GM21381 (cell line): Measurements from ENCODE around the gene SDR39U1.
A peak's percentile ranks its signal among the peaks of the same experiment; 100 is the strongest.

Source experiments
- ATAC-seq: cut with Tn5 transposase; IDR thresholded peaks from one replicate; pipeline ENCODE4 v1.9.1; 2021; ENCODE audit warnings: mild to moderate bottlenecking, moderate library complexity; ENCODE audit not compliant: unreplicated experiment

Gene SDR39U1

DNA sequence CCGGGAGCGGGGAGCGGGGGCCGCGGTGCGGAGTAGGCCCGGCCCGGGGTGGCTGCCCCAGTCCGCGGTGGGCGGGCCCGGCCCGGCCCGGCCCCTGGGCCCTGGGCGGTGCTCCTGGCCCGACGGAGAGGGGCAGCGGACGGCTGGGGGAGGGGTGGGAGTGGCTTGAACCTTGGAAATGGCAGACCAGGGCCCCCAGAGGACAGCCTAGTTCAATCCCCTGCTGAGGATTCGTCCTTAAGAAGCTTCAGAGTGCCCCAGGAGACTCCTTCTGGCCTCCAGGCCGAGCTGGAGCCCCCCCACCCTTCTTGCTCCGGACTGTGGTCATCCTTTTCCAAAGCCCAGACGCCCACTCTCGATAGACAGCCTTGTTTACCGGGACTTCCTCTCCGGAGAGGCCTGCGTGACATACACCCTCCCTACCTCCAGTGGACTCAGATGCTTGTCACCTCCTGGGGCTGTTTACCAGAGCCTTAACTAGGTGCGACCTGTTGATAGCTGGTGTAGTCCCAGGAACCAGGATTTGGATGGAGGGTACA, 12.4 kb downstream of the SDR39U1 start:
- ATAC-seq = peak; percentile 64

DNA sequence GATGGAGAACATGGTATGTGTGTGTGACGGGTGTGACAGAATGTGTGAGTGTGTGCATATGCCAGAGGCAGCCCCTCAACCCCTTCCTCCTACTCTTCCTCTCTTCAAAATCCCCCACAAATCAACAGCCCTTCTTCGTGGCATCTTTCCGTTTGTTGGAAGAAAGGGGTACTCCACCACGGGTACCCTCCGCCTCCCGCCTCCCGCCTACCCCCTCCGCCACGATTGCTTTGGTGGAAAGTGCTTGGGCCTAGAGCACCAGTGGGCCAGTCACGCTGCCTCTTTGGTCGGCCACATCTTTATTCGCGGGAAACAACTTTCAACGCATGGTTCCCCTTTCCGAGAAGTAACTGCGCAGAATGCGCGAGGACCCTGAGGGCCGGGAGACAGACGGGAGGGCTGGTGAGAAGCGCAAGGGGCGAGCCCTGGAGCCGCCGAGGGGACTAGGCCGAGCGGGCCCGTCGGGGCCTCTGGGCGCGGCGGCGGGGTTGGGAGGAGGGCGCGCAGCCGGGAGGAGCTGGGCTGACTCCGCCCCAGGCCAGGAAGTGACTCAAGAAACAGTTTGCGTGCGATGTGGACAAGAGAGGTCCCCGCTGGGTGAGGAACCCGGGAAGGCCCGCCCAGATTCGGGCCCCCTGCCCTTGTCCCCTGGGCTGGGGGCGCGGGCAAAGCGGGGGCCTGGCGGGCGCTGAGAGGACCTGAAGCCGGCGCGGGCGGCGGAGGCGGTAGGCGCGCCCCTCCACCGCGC, 13.0 kb downstream of the SDR39U1 start, which contains the start of the genes CBLN3 and KHNYN:
Gene CBLN3, minus strand, starts transcription at position 274 of the 748 bp plus-strand sequence. CDS start 614 bp downstream, outside the sequence.
Gene KHNYN, plus strand, starts transcription at position 560 of the 748 bp plus-strand sequence. CDS start 777 bp downstream, outside the sequence.
- peak; percentile 88 for ATAC-seq

DNA sequence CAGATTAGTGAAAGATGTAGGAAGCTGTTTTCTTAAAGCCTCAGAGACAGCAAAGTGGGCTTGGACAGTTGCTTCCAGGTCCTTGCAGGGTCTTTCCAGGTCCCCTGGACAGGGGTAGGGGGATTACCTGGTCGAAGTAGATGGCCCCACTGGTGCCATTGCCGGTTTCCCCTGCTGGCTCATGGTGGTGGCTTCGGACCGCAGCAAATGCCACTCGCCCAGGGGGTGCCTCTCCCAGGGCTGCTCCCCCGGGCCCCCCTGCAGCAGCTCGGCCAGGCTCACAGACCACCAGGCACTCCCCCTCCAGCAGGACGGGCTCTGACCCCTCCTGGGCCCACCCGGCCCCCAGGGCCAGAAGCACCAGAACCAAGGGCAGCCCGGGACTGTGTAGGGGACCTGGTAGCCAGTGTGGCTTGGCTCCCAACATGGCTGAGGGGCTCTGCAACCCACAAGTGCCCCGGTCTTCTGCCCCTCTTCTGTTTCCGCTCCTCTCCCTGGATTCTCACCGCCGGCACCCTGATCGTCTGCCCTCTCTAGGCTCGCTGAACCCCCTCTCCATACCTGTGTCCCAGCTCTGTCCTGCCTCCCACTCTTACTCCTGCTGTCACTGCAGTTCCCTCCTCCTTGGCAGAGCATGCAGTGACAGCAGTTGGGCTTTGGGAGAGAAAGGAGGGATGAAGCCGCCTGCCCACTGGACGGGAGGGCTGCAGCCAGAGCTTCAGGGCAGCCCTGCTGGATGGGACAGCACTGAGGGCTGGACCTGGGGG, 13.8 kb downstream of the SDR39U1 start:
- no peak for ATAC-seq

DNA sequence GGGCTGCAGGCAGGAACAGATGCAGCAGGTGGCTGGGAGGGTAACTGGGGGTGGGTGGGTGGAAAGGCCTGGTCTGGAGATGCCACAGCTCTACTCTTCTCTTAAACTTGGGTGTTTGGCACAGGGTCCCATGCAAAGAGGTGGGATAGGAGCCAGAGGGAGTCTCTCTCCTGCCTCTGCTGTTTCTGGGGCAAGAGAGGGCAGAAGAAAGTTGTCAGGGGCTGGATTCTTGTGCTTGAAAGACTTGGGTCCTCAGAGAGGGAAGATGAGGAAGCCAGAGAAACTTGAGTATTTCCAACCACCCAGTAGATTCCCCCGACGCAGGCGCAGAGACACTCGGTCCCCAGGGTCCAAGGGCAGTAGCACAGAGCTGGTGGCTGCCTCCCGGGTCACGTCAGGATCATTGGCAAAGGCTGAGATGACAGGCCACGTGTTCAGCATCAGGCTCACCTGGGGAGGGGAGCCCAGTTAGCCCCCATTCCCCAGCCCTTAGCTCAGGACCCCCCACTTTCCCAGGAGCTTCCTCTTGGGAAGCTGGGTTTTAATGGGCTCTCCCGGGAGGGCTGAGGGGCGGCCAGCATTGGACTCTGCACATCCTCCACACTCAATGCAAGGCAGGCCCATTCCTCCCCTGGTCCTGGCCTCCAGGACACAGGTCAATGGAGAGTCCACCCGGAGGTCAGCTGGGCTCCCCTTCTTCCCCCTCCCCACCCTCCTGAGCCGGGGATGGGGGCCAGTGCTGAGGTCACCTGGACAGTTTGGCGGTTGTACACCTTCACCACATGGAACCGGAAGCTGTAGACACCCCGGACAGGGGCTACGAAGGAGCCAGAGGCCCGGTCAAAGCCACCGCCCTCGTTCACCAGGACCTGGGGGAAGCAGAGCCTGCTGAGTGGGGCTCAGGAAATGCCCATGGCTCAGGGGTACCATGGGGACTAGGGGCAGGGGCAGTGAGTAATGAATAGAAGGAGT, 14.8 kb downstream of the SDR39U1 start:
- no peak for ATAC-seq

DNA sequence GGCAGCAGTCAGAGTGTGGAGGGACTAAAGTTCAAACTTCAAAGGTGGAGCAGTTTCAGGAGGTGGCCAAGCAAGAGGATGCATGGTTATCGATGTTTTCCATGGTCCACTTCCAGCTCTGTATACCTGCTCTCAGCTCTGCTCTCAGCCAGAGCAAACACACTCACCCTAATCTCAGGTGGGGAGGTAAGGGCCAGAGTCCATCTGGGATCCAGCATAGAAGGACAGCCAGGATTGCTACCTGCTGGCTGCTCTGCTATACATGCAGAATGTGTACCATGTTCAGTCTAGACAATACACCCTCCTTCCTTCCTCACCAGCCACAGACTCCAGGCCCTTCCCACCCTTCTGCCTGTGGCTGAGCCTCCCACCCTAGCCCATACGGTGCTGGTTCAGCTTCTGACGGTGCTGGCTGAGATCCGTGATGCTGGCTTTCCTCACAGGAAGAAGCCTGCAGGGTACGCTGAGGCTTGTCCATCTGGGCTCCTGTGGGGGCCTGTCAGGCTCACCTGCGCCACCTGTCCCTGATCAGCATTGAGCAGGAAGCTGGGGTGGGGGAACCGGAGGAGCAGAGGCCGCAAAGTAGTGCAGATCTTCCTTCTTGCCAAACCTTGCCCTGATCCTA, 15.6 kb downstream of the SDR39U1 start:
- no peak for ATAC-seq

DNA sequence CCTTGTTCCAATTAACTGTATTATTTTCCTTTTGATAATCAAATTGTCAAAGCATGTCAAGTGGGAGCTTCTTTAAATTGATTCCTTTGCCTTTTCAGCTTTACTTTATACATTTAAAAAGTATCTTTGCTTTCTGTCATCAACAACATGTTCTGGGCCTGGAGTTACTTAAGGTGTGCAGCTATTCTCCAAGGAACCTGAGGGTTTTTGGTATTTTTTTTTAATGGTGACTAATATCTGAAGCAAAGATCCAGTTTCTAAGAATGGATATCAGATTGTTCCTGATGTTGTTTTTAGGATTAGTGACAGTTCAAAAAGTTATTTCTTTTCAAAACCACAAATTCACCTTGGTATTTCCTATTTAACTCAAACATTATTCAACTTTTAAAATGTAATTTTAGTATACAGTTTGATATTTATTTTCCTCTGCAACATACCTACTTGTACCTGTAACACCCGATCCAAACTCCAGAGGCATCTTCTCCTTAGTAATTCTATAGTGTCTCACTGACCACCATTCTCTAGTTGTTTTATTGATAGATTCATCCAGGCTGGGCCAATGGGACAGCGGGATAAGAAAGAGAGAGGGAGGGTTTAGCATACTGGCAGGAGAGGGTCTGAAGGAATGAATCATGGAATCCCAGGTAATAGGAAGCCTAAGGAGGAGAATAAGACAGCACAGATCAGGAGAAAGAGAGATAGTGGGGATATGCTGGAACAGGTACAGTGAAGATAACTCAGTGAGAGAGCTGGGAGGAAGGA, 16.2 kb downstream of the SDR39U1 start:
- no peak for ATAC-seq

DNA sequence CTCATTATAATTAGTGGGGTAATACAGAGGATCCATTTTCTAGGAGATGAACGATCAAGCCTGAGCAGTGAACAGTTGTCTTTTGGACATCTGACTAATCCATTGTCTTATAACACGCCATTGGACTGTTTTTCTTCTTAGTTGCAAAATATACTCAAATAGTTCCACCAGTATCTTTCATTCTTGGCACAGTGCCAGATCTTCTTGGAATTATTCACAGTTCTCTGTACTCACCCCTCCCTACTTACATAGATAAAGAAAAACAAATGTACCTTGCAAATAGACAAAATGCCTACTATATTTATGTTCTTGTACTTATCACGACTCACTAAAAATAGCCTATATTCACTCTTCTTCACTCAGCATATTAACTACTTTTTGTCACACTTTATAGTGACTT, 16.9 kb downstream of the SDR39U1 start:
- ATAC-seq = no peak

DNA sequence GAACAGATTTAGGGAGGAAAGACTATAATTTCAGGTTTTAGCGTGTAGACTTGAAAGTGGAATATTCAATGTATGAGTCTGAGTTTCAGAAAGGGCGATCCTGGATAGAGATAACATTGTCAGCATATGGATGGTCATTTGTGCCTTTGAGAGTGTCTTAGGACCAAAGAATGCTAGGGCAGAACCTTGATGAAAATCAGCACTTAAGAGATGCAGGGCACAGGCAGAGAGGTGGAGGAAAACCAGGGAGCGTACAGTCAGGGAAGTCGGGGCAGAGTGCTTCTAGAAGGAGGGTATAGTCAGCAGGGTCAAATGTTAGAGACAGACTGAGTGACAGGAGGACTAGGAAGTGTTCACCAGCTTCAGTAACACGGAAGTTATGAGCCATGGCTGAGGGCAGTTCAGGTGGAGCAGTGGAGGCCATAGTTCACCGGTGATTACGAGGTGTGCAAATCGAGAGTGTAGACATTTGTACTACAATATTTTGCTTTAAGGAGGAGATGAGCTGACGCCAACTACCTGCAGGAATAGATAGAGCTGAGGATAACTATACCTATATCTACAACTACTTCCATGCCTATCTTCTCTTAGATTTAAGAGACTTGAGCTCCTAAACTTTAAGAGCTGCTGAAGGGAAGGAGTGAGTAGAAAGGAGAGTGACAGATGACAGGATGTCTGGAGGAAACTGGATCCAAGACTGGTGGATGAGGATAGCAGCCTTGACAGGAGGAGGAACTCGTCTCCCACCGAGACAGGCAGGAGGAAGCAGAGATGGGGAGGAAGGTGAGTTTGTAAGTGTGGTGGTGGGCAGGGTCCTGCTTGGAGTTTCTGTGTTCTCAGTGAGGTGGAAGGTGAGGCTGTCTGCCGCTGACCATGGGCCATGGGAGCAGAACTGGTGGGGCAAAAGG, 19.6 kb downstream of the SDR39U1 start:
- ATAC-seq = no peak

DNA sequence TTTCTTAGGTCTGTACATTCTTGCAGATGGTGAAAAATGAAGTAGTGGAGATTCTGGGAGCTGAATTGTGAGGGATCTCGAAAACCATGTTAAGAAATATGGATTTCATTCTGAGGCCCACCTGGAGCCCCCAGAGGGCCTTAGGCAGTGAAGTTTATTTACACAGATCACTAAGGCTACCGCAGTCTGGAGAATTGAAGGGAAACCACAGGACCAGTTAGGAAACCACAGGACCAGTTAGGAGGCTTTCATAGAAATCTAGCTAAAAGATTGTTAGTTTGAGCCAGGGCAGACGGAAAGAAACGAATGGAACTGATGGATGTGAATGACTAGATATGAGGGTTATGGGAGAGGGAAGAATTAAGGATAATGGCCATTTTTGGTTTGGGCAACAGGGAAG, 20.3 kb downstream of the SDR39U1 start:
- ATAC-seq = no peak

DNA sequence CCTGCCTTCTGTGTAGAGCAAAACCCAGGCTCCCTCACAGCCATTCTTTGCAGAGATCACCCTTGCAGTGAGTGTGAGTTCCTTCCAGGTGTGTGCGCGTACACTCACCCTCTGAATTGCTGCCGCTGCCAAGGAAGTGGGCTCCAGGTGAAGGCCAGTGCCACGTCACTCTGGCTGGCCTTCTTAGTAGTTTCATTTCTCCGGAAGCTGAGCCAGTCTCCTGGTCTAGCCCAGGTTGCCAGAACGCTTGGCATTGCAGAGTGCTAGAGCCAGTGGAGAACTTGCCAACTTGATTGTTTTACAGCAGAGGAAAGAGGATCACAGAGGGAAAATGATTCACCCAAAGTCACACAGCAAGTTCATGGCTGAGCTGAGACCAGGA, 24.1 kb downstream of the SDR39U1 start:
- no peak for ATAC-seq

DNA sequence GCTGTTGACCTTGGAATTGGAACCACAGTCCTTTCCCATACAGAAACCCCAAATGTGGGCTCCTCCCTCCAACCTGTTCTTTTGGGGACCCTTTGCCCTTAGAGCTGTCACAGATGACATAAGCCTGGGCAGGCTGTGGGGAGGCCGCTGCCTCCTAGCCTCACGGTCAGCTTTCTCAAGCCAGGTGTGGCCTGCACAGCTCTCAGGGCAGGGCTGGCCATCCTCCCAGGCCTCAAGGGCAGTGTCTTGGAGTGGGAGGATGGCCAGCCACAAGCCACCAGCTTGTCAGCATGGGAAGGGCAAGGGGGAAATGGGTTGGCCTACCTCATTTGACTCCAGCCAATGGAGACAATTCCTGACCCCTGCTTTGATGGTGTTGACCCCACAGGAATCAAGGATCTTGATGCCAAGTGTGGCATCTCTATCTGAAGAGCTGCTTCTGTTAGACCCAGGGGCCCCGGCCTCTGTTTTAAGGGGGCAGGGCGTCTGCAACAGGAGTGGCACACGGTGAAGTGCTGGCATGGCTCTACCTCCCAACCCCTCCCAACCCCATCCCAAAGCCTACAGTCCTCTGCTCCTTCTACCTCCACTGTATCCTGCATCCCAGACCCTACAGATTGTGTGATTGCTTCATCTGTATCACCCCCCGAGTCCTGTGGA, 24.6 kb downstream of the SDR39U1 start:
- no peak for ATAC-seq

DNA sequence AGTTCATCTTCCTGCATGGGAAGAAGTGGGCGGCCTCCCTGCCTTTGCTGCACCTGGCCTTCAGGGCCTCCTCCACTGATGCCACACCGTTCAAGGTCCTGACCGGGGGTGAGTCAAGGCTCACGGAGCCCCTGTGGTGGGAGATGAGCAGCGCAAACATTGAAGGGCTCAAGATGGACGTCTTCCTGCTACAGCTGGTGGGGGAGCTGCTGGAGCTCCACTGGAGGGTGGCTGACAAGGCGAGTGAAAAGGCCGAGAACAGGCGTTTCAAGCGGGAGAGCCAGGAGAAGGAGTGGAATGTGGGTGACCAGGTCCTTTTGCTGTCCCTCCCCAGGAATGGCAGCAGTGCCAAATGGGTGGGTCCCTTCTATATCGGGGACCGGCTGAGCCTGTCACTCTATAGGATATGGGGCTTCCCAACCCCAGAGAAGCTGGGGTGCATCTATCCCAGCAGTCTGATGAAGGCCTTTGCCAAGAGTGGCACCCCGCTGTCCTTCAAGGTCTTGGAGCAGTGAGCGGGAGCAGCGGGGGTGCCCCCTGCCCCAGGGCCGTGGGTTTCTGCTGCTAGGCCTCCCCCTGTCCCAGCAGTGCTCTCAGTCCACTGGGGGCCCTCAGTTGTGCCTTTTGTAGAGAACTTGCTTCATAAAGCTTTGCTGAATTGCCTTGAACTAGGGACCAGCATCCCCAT, 25.5 kb downstream of the SDR39U1 start:
- no peak for ATAC-seq

DNA sequence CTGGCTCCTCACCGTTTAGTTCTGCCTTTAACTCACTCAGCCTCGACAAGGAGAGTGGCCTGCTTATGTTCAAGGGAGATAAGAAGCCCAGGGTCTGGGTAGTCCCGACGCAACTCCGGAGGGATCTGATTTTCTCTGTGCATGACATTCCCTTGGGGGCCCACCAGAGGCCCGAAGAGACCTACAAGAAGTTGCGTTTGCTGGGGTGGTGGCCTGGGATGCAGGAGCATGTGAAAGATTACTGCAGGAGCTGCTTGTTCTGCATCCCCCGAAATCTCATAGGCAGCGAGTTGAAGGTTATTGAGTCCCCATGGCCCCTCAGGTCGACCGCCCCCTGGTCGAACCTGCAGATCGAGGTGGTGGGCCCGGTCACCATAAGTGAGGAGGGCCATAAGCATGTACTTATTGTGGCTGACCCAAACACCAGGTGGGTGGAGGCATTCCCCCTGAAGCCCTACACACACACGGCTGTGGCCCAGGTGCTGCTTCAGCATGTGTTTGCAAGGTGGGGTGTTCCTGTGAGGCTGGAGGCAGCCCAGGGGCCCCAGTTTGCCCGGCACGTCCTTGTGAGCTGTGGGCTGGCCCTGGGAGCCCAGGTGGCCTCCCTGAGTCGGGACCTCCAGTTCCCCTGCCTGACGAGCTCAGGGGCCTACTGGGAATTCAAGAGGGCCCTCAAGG, 26.2 kb downstream of the SDR39U1 start:
- ATAC-seq = no peak

DNA sequence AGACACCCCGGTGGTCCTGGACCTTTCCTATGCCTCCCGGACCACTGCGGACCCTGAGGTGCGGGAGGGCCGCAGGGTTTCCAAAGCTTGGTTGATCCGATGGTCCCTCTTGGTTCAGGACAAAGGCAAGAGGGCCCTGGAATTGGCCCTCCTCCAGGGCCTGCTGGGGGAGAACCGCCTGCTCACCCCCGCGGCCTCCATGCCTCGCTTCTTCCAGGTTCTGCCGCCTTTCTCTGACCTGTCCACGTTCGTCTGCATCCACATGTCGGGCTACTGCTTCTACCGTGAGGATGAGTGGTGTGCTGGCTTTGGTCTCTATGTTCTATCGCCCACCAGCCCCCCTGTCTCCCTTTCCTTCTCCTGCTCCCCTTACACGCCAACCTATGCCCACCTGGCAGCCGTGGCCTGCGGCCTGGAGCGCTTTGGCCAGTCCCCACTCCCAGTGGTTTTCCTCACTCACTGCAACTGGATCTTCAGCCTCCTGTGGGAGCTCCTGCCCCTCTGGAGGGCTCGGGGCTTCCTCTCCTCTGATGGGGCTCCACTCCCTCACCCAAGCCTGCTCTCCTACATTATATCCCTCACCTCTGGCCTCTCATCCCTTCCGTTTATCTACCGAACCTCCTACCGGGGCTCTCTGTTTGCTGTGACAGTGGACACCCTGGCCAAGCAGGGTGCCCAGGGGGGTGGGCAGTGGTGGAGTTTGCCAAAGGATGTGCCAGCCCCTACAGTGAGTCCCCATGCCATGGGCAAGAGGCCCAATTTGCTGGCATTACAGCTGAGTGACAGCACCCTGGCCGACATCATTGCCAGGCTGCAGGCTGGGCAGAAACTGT, 26.9 kb downstream of the SDR39U1 start:
- no peak for ATAC-seq

DNA sequence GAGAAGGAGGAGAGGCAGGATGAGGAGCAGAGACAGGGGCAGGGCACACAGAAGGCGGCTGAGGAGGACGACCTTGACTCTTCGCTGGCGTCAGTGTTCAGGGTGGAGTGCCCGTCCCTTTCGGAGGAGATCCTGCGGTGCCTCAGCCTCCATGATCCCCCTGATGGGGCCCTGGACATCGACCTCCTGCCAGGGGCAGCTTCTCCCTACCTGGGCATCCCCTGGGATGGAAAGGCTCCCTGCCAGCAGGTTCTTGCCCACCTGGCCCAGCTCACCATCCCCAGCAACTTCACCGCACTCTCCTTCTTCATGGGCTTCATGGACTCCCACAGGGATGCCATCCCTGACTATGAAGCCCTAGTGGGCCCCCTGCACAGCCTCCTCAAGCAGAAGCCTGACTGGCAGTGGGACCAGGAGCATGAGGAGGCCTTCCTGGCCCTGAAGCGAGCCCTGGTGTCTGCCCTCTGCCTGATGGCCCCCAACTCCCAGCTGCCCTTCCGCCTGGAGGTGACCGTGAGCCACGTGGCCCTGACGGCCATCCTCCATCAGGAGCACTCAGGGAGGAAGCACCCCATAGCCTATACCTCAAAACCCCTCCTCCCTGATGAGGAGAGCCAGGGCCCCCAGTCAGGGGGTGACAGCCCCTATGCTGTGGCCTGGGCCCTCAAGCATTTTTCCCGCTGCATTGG, 27.7 kb downstream of the SDR39U1 start:
- ATAC-seq = no peak
